ENCODE measurements around the gene ABCF2.

The ABCF2 gene

DNA sequence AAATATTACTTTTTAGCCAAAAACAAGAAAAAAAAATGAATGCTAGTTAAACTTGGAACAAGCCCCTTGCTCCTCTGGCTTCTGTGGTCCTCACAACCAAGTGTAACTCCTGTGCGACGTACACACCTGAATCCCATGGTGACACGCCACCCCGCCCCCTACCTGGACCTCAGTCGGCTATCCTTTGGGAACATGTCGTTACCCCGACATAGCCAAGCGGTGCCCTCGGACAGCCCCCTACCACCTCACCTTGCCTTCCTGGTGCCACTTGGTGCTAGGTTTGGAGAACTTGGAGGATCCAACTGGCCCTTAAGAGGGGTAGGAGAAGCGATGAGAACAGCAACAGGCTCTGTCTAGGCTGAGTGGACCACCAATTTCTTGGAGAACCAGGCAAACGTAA is 33.5 kb upstream of the ABCF2 start:
- H3K4me3 ChIP-seq (ENCODE audit: low read depth, low read length): no peak overlapping the region
- TF ChIP-seq, protein P1, sequence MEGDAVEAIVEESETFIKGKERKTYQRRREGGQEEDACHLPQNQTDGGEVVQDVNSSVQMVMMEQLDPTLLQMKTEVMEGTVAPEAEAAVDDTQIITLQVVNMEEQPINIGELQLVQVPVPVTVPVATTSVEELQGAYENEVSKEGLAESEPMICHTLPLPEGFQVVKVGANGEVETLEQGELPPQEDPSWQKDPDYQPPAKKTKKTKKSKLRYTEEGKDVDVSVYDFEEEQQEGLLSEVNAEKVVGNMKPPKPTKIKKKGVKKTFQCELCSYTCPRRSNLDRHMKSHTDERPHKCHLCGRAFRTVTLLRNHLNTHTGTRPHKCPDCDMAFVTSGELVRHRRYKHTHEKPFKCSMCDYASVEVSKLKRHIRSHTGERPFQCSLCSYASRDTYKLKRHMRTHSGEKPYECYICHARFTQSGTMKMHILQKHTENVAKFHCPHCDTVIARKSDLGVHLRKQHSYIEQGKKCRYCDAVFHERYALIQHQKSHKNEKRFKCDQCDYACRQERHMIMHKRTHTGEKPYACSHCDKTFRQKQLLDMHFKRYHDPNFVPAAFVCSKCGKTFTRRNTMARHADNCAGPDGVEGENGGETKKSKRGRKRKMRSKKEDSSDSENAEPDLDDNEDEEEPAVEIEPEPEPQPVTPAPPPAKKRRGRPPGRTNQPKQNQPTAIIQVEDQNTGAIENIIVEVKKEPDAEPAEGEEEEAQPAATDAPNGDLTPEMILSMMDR (IDR thresholded peaks at IDR 0.05; ENCODE audit: borderline replicate concordance, insufficient read depth, low read depth, low read length): no peak

DNA sequence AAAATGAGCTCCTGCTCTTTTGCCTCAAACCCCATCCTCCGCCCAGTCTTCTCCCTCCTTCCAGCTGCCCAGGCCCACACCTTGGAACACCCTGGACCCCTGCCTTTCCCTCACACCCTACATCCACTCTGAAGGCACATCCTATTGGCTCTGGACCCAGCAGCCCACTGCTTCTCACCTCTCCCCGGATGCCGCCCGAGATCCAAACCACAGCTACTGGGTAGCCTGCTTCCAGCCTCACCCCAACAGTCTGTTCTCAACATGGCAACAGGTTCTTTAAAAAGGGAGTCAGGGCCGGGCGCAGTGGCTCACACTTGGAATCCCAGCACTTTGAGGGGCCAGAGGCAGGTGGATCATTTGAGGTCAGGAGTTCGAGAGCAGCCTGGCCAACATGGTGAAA is 31.0 kb upstream of the ABCF2 start:
- no peak overlapping the region for H3K4me3 ChIP-seq (ENCODE audit: low read depth, low read length)
- TF ChIP-seq, protein P1 (IDR thresholded peaks at IDR 0.05; ENCODE audit: borderline replicate concordance, insufficient read depth, low read depth, low read length): no peak

DNA sequence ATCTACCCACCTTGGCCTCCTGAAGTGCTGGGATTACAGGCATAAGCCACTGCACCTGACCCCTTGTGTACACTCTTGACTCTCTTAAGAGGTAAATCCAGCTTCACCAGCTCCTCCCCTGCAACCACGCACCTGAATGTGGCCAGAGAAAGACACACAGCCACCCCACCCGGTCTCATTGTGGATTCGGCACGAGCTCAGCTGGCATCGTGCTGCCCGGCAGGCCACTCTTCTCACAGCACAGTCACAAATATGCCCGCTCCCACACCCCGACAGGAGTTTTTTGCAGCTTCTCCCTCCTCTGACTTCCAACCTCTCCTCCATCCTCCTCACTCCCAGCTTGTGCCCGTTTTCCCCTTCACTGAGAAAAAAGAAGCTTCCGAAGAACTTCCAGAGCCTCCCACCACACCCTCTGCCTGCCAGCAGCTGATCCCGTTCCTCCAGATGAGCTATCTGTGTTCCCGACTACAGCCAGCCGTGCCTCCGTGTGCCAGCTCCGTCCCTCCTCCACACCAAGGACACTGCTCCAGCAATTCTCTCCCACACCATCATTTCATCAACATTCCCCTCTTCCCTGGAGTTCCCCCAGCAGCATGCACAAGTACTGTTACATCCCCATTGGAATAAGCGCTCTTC is 29.5 kb upstream of the ABCF2 start:
- H3K4me3 ChIP-seq (ENCODE audit: low read depth, low read length): no peak overlapping the region
- TF ChIP-seq, protein P1 (IDR thresholded peaks at IDR 0.05; ENCODE audit: borderline replicate concordance, insufficient read depth, low read depth, low read length): no peak

DNA sequence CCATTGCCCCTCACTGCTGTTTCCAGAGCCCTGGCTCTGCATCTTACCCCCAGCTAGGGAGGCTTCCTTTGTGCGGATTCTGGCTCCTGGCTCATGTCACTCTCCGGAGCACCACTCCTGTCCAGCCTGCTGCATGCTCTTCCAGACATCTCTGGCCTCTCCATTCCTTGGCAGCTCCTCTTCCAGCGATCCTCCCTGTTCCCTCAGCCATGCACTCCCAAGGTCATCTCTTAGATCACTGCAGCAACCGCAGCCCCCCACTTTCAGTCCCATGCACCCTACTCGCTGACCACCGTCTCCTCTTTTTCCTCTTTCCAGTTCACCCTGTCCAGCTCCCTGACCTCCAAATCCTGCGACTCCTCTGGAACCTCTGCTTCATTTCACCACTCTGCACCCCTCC is 28.4 kb upstream of the ABCF2 start:
- TF ChIP-seq, protein P1 (IDR thresholded peaks at IDR 0.05; ENCODE audit: borderline replicate concordance, insufficient read depth, low read depth, low read length): no peak
- H3K4me3 ChIP-seq (ENCODE audit: low read depth, low read length): no peak overlapping the region

DNA sequence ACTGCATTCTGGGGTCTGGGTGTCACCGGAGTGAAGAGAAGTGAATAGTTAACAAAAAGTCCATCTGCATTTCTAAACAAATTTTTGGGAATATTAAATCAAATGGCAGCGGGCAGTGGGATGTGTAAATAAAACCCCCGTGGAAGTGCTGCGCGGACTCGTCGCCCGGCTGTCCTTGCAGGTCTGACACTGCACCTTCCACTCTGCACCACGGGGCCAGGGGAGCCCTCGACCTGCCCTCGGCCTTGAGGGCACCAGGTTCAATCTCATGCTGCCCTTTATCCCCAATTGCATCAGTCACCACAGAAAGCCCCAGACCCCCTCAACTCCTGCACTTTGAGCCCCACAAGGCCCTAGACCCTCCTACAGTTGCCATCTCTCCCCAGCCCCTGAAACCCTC is 27.8 kb upstream of the ABCF2 start:
- no peak overlapping the region for H3K4me3 ChIP-seq (ENCODE audit: low read depth, low read length)
- TF ChIP-seq, protein P1 (IDR thresholded peaks at IDR 0.05; ENCODE audit: borderline replicate concordance, insufficient read depth, low read depth, low read length): no peak

DNA sequence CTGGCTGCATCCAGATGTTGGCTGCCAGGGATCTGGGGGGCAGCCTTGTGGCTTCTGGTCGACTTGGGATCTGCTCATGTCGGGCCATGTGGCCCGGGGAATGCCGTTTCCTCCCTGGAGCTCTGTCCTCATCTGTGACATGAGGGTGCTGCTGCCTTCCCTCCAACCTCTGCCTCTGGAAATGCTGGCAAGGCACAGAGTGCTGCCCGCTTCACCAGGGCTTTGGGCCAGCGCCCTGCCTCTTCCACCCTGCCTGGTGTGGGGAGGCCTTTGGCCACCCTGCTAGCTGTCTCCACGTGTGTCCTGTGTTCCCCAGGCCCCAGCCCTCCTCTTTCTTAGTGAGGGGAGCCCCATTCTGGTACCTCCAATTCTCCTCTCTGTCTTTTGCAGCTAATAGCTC is 27.3 kb upstream of the ABCF2 start:
- H3K4me3 ChIP-seq (ENCODE audit: low read depth, low read length): no peak overlapping the region
- TF ChIP-seq, protein P1 (IDR thresholded peaks at IDR 0.05; ENCODE audit: borderline replicate concordance, insufficient read depth, low read depth, low read length): no peak

DNA sequence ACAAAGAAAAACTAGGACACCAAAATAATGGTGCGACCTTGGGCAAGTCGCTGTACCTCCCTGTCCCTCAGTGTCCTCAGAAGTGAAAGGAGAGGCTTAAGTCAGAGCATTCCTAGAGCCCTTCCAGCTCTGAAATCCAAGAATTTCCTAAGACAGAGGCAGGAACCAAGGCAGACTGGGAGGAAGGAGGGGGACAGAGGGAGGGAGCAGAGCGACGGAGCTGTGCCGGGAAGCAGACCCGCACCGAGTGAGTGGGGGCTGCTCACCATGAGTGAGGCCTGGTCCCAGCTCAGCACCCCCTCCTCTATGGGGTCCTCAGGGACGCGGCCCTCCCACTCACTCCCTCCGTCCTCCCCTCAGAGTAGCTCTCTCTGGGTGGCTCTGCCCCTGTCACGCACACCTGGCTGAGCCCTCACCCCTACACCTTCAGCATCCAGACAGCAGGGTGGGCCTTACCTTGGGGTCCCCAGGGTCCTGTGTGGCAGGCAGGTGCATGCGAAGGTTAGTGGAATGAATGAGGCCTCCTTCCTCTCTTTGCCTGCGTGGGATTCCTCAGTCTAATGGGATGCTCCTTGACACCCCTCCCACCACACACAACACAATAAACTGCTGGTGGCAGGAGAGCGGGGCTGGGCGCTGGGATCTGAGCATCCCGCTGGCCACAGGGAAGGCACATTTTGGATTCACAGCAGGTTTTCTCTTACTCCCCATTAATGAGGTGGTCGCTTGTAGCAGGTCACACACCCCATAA is 26.1 kb upstream of the ABCF2 start:
- H3K4me3 ChIP-seq (ENCODE audit: low read depth, low read length): no peak overlapping the region
- TF ChIP-seq, protein P1 (IDR thresholded peaks at IDR 0.05; ENCODE audit: borderline replicate concordance, insufficient read depth, low read depth, low read length): no peak
